D721Med (cell line): ENCODE data around the gene IL1RAP.

Experiments used
- DNase-seq: peaks from one replicate; pipeline ENCODE4 v3.0.0; 2011; ENCODE audit warnings: low spot score; ENCODE audit not compliant: insufficient read length
- FAIRE-seq: peaks from 2 replicates; lab custom pipeline; 2011; peaks lifted over from hg19 to GRCh38; lab: Jason Lieb, UNC
- CTCF ChIP-seq: IDR thresholded peaks from 2 replicates; pipeline ENCODE4 v1.5.1; 2012; ENCODE audit warnings: mild to moderate bottlenecking, control low read depth; ENCODE audit not compliant: insufficient read depth; ENCODE audit errors: missing control alignments

The IL1RAP gene

GRCh38 chr3:190552021-190552420 is 38.1 kb downstream of the IL1RAP start:
- no peak for TF ChIP-seq CTCF
- no peak for FAIRE-seq
- no peak for DNase-seq

GRCh38 chr3:190552969-190553759 is 39.3 kb downstream of the IL1RAP start:
- TF ChIP-seq CTCF, result no peak
- no peak for DNase-seq
- no peak for FAIRE-seq

- FAIRE-seq (no peak), DNase-seq (no peak)
- TF ChIP-seq CTCF, result no peak
These were observed 40.3 kb downstream of the IL1RAP start for GRCh38 chr3:190554197-190554596.

- FAIRE-seq (no peak), DNase-seq (no peak)
- TF ChIP-seq CTCF, result no peak
These were observed 42.5 kb downstream of the IL1RAP start for GRCh38 chr3:190556351-190556750.

GRCh38 chr3:190557296-190557695 is 43.4 kb downstream of the IL1RAP start:
- TF ChIP-seq CTCF, result no peak
- DNase-seq, result no peak
- FAIRE-seq, result no peak

- no peak for TF ChIP-seq CTCF
- no peak for DNase-seq
- no peak for FAIRE-seq
These were observed 44.4 kb downstream of the IL1RAP start for GRCh38 chr3:190558316-190558715.

- DNase-seq (no peak), FAIRE-seq (no peak)
- TF ChIP-seq CTCF, result no peak
These were observed 44.9 kb downstream of the IL1RAP start for GRCh38 chr3:190558796-190559195.
